ENCODE results near the gene CDC42BPA. TPM values are rescaled to one million over a fixed set of nuclear protein-coding genes. Genes with fewer than 3 reads are reported as not detected.

The CDC42BPA gene
- total and polyA plus RNA-seq, 2 of the 8 experiments (the other 6 are each of a cell fraction or from before 2014, with no cell fraction given): 7.1 to 28.5 TPM

- Histone ChIP-seq H4K8ac (ENCODE audit: extremely low read depth, insufficient read depth, low read length) (no peak overlapping the region), H3K4ac (replicated peaks; ENCODE audit: insufficient read length, low read depth, low read length) (no peak overlapping the region), H3K27ac (ENCODE audit: low read depth, low read length) (no peak overlapping the region), H3K18ac (ENCODE audit: extremely low read depth, low read length) (no peak overlapping the region), H3K23ac (ENCODE audit: insufficient read length) (no peak overlapping the region), H2BK5ac (ENCODE audit: low read depth, low read length) (no peak overlapping the region), H3K4me1 (replicated peaks in 1 of 4; ENCODE audit: control insufficient read depth in 3 of 4, insufficient read depth in 4 of 4, low read length in 3 of 4) (no peaks in the 10 kb centered on the region), H3K14ac (ENCODE audit: insufficient read length) (no peak overlapping the region), H3K9me3 (ENCODE audit: insufficient read depth in 2 of 2, low read depth in 1 of 2, low read length in 1 of 2) (peaks cover 22 to 26% of the 10 kb centered on the region in 2 experiments), H4K5ac (ENCODE audit: insufficient read length, low read depth, low read length) (no peak overlapping the region), H3K27me3 (replicated peaks in 1 of 4; ENCODE audit: control insufficient read depth in 3 of 4, extremely low read depth in 1 of 4, insufficient read depth in 3 of 4, low read length in 3 of 4) (no peaks in the 10 kb centered on the region), H3K79me2 (ENCODE audit: control insufficient read depth in 1 of 2, insufficient read depth in 2 of 2, low read length in 2 of 2) (peaks cover 0 to 80% of the 10 kb centered on the region in 2 experiments; a peak in 2 of 4 replicates), H2BK20ac (ENCODE audit: low read length) (no peak overlapping the region), H3K23me2 (ENCODE audit: low read depth, low read length) (no peaks in the 10 kb centered on the region), H3K79me1 (ENCODE audit: low read depth, low read length) (peaks cover 9% of the 10 kb centered on the region), H2BK12ac (ENCODE audit: low read depth, low read length) (no peak overlapping the region), H3K56ac (replicated peaks; ENCODE audit: insufficient read length, low read depth, low read length) (no peak overlapping the region), H2BK15ac (ENCODE audit: low read length) (no peak overlapping the region), H3K4me2 (ENCODE audit: insufficient read depth in 1 of 2, low read depth in 2 of 2, low read length in 2 of 2) (no peak overlapping the region), H2AK5ac (ENCODE audit: low read depth, low read length) (no peak overlapping the region), H2AFZ (ENCODE audit: low read length) (no peak overlapping the region), H3K4me3 (ENCODE audit: extremely low read depth in 1 of 4, insufficient read depth in 2 of 4, low read depth in 3 of 4, low read length in 4 of 4) (no peak overlapping the region), H3K9ac (replicated peaks in 1 of 4; ENCODE audit: extremely low read depth in 1 of 4, low read depth in 3 of 4, low read length in 3 of 4) (no peak overlapping the region), H2BK120ac (replicated peaks; ENCODE audit: low read depth, low read length) (no peak overlapping the region), H3K36me3 (ENCODE audit: control insufficient read depth in 2 of 4, insufficient read depth in 4 of 4, low read length in 3 of 4) (peaks cover 0 to 26% (median 4%) of the 10 kb centered on the region in 4 experiments; a peak in 3 of 8 replicates), H4K91ac (replicated peaks; ENCODE audit: insufficient read length, low read length) (no peak overlapping the region), H4K20me1 (replicated peaks in 1 of 2; ENCODE audit: control insufficient read depth in 1 of 2, insufficient read depth in 2 of 2, low read length in 2 of 2) (no peaks in the 10 kb centered on the region)
- no peak for DNase-seq (ENCODE audit: low read depth in 1 of 2, low spot score in 2 of 2)
- FAIRE-seq: no peak
- TF ChIP-seq POLR2A (IDR thresholded peaks at IDR 0.05; ENCODE audit: control extremely low read depth in 1 of 2, low read depth in 2 of 2, low read length in 2 of 2) (no peak), SP4 (IDR thresholded peaks at IDR 0.05; ENCODE audit: low read length) (no peak), KDM1A (IDR thresholded peaks at IDR 0.05; ENCODE audit: borderline replicate concordance, low read length) (no peak), BRCA1 (IDR thresholded peaks at IDR 0.05; ENCODE audit: low read depth, low read length) (no peak), RFX5 (IDR thresholded peaks at IDR 0.05; ENCODE audit: borderline replicate concordance, low read depth, low read length) (no peak), SRF (IDR thresholded peaks at IDR 0.05; ENCODE audit: low read depth, low read length) (no peak), ZNF274 (IDR thresholded peaks at IDR 0.05; ENCODE audit: borderline replicate concordance, extremely low read depth, low read length) (no peak), CHD2 (IDR thresholded peaks at IDR 0.05; ENCODE audit: low read length) (no peak), SP1 (IDR thresholded peaks at IDR 0.05; ENCODE audit: low read depth, low read length) (no peak)
- TF ChIP-seq, protein P1, sequence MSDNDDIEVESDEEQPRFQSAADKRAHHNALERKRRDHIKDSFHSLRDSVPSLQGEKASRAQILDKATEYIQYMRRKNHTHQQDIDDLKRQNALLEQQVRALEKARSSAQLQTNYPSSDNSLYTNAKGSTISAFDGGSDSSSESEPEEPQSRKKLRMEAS (IDR thresholded peaks at IDR 0.05): no peak
- 80% methylated on average over 2 of the region's 2 CpGs; no CpG with 5 or more reads in 1 of the 2 experiments for WGBS, 2 experiments (ENCODE audit: extremely low coverage in 1 of 2, insufficient coverage in 1 of 2, insufficient read length in 1 of 2, insufficient replicate concordance in 2 of 2, low coverage in 1 of 2, low lambda C conversion rate in 2 of 2, missing lambda C conversion rate in 1 of 2)
- POLR2A ChIA-PET (ENCODE audit: partially characterized antibody): no interaction called here
- CTCF ChIA-PET (ENCODE audit: partially characterized antibody): interaction anchor here (0.6 to 1.0 kb wide), 2 partner anchors 13 to 659 kb away, joined by 3 read pairs; no protein-coding TSS in a partner anchor
Observed at GRCh38 chr1:227285745-227286144, 32.5 kb downstream of the CDC42BPA start.

Measured in H1 (cell line).